ENCODE data around the gene CAMSAP2. TPM values are rescaled to one million over a fixed set of nuclear protein-coding genes. Genes with fewer than 3 reads are reported as not detected.

The CAMSAP2 gene
- total RNA-seq, 1 experiment from 2014 or later: 25.0 TPM

DNA sequence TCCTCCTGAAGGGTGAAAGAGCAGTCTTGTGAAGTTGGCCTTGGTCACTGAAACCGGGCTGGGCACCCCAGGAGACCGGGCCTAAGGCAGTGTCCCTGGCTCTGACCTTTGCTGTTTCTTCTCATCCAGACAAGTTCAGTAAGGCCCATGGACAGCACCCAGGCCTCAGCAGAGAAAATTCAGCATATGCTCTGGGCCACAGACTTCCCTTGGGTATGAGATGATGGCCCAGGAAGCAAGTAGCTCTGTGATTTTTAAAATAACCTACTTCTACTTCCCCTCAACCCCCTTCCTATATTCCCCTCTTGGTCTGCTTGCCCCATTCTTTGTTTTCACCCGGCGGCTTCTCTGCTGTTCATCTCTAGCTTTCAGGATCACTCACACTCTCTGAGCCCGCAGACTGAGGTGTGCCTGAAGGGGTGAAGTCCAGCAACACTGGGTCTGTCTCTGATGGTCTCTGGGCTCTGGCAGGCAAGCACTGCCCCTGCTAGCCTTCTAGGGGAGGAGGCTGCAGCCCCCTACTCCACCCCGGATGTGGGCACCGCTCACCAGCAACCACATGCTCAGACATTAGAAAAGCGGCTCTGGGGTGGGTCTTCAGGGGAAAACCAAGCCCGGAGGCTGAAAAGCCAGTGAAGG is 131.2 kb downstream of the CAMSAP2 start:
- DNase-seq (ENCODE audit: low read depth, low spot score) (no peak), ATAC-seq (no peak)
- RAD21 ChIA-PET (ENCODE audit: low non-redundant PET in 1 of 2, low total read pairs in 2 of 2, uncharacterized antibody in 2 of 2, unreplicated experiment in 2 of 2): no interaction called here
- intact Hi-C loops (cut with micrococcal nuclease): no loop called here
- no peak for TF ChIP-seq SIN3A (IDR thresholded peaks at IDR 0.05; ENCODE audit: low read depth)
- TF ChIP-seq, protein P1, sequence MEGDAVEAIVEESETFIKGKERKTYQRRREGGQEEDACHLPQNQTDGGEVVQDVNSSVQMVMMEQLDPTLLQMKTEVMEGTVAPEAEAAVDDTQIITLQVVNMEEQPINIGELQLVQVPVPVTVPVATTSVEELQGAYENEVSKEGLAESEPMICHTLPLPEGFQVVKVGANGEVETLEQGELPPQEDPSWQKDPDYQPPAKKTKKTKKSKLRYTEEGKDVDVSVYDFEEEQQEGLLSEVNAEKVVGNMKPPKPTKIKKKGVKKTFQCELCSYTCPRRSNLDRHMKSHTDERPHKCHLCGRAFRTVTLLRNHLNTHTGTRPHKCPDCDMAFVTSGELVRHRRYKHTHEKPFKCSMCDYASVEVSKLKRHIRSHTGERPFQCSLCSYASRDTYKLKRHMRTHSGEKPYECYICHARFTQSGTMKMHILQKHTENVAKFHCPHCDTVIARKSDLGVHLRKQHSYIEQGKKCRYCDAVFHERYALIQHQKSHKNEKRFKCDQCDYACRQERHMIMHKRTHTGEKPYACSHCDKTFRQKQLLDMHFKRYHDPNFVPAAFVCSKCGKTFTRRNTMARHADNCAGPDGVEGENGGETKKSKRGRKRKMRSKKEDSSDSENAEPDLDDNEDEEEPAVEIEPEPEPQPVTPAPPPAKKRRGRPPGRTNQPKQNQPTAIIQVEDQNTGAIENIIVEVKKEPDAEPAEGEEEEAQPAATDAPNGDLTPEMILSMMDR (IDR thresholded peaks at IDR 0.05 in 2 of 3, conservative IDR thresholded peaks at IDR 0.05 in 1 of 3; ENCODE audit: borderline replicate concordance in 1 of 3, insufficient read depth in 1 of 3, low read depth in 2 of 3, low read length in 2 of 3): no peak
- TF ChIP-seq, protein P2, sequence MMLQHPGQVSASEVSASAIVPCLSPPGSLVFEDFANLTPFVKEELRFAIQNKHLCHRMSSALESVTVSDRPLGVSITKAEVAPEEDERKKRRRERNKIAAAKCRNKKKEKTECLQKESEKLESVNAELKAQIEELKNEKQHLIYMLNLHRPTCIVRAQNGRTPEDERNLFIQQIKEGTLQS (IDR thresholded peaks at IDR 0.05): no peak
- no peak for TF ChIP-seq CEBPB (IDR thresholded peaks at IDR 0.05; ENCODE audit: low read depth)
- no peak for TF ChIP-seq SRF (IDR thresholded peaks at IDR 0.05; ENCODE audit: low read depth)
- TF ChIP-seq, protein P3, sequence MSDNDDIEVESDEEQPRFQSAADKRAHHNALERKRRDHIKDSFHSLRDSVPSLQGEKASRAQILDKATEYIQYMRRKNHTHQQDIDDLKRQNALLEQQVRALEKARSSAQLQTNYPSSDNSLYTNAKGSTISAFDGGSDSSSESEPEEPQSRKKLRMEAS (IDR thresholded peaks at IDR 0.05): no peak
- no peak for TF ChIP-seq RAD21 (IDR thresholded peaks at IDR 0.05; ENCODE audit: low read depth)
- no peak for TF ChIP-seq POLR2AphosphoS5 (IDR thresholded peaks at IDR 0.05; ENCODE audit: low read depth, low read length)
- TF ChIP-seq JUND (IDR thresholded peaks at IDR 0.05): no peak
- no peak for TF ChIP-seq ZNF274 (IDR thresholded peaks at IDR 0.05; ENCODE audit: low read depth, low read length)
- no peak for TF ChIP-seq TCF7L2 (IDR thresholded peaks at IDR 0.05; ENCODE audit: borderline replicate concordance, extremely low read depth, insufficient read depth, insufficient read length)
- TF ChIP-seq, protein P4, sequence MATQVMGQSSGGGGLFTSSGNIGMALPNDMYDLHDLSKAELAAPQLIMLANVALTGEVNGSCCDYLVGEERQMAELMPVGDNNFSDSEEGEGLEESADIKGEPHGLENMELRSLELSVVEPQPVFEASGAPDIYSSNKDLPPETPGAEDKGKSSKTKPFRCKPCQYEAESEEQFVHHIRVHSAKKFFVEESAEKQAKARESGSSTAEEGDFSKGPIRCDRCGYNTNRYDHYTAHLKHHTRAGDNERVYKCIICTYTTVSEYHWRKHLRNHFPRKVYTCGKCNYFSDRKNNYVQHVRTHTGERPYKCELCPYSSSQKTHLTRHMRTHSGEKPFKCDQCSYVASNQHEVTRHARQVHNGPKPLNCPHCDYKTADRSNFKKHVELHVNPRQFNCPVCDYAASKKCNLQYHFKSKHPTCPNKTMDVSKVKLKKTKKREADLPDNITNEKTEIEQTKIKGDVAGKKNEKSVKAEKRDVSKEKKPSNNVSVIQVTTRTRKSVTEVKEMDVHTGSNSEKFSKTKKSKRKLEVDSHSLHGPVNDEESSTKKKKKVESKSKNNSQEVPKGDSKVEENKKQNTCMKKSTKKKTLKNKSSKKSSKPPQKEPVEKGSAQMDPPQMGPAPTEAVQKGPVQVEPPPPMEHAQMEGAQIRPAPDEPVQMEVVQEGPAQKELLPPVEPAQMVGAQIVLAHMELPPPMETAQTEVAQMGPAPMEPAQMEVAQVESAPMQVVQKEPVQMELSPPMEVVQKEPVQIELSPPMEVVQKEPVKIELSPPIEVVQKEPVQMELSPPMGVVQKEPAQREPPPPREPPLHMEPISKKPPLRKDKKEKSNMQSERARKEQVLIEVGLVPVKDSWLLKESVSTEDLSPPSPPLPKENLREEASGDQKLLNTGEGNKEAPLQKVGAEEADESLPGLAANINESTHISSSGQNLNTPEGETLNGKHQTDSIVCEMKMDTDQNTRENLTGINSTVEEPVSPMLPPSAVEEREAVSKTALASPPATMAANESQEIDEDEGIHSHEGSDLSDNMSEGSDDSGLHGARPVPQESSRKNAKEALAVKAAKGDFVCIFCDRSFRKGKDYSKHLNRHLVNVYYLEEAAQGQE (IDR thresholded peaks at IDR 0.05; ENCODE audit: low read depth): no peak
- no peak for TF ChIP-seq EZH2phosphoT487 (IDR thresholded peaks at IDR 0.05; ENCODE audit: borderline replicate concordance)
- no peak for TF ChIP-seq FOSL1 (IDR thresholded peaks at IDR 0.05; ENCODE audit: low read depth)
- H3K4me1 ChIP-seq (ENCODE audit: control insufficient read depth in 1 of 2, insufficient read depth in 2 of 2, low read length in 2 of 2): no peaks in the 10 kb centered on the region
- no peaks in the 10 kb centered on the region for H4K20me1 ChIP-seq (ENCODE audit: insufficient read depth)
- no peak overlapping the region for H2AFZ ChIP-seq (ENCODE audit: low read depth, low read length, poor library complexity, severe bottlenecking)
- CTCF ChIA-PET: no interaction called here
- no peak overlapping the region for H3K27ac ChIP-seq (ENCODE audit: low read depth, low read length)
- no TSS peak for BruUV-seq (replicated peaks)
- no peaks in the 10 kb centered on the region for H3K9me2 ChIP-seq (ENCODE audit: insufficient read depth)
- no peaks in the 10 kb centered on the region for H3K9me3 ChIP-seq (ENCODE audit: control insufficient read depth in 1 of 2, insufficient read depth in 1 of 2, low read depth in 1 of 2, low read length in 2 of 2)
- no peak overlapping the region for H3K9ac ChIP-seq (ENCODE audit: low read length)
- 0 out of 2 replicates have a peak, but pooled peaks cover 3% of the 10 kb centered on the region for H3K27me3 ChIP-seq (ENCODE audit: insufficient read depth, low read length)
- H3K79me2 ChIP-seq (ENCODE audit: insufficient read depth, low read length): no peaks in the 10 kb centered on the region
- POLR2A ChIA-PET: no interaction called here
- H3K4me2 ChIP-seq (ENCODE audit: low read length): no peak overlapping the region
- H3K4me3 ChIP-seq (replicated peaks in 1 of 2; ENCODE audit: low read depth in 1 of 2, low read length in 2 of 2): no peak overlapping the region
- no peaks in the 10 kb centered on the region for H3K36me3 ChIP-seq (ENCODE audit: control insufficient read depth in 1 of 2, insufficient read depth in 2 of 2, low read length in 2 of 2)
